ENCODE data around the gene PGA3.
"Not testable (repeated sequence)": the region's sequence is repeated elsewhere in the genome, so short reads cannot be mapped to it uniquely, and the experiment has no call there.

PGA3 gene

GRCh38 chr11:61163021-61163420 is 40.3 kb upstream of the PGA3 start:
- Histone ChIP-seq H3K4me1 (peaks cover 0 to 34% (median 22%) of the 10 kb centered on the region in 4 donors), H3K4me3 (no peak overlapping the region), H3K9me3 (no peaks in the 10 kb centered on the region), H3K27ac (no peak overlapping the region), H3K27me3 (no peaks in the 10 kb centered on the region), H3K36me3 (no peaks in the 10 kb centered on the region)
- TF ChIP-seq, protein P1, sequence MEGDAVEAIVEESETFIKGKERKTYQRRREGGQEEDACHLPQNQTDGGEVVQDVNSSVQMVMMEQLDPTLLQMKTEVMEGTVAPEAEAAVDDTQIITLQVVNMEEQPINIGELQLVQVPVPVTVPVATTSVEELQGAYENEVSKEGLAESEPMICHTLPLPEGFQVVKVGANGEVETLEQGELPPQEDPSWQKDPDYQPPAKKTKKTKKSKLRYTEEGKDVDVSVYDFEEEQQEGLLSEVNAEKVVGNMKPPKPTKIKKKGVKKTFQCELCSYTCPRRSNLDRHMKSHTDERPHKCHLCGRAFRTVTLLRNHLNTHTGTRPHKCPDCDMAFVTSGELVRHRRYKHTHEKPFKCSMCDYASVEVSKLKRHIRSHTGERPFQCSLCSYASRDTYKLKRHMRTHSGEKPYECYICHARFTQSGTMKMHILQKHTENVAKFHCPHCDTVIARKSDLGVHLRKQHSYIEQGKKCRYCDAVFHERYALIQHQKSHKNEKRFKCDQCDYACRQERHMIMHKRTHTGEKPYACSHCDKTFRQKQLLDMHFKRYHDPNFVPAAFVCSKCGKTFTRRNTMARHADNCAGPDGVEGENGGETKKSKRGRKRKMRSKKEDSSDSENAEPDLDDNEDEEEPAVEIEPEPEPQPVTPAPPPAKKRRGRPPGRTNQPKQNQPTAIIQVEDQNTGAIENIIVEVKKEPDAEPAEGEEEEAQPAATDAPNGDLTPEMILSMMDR (IDR thresholded peaks at IDR 0.05): no peak
- intact Hi-C loops (cut with DNase I; ENCODE audit: low total_unique reads): no loop called here
- DNase-seq: no peak

- no peaks in the 10 kb centered on the region for H3K9me3 ChIP-seq
- no peak overlapping the region for H3K27ac ChIP-seq
- no peak for DNase-seq
- TF ChIP-seq, protein P1 (IDR thresholded peaks at IDR 0.05): no peak
- no peak overlapping the region for H3K4me3 ChIP-seq
- H3K36me3 ChIP-seq: no peaks in the 10 kb centered on the region
- H3K4me1 ChIP-seq: peaks cover 0 to 26% (median 16%) of the 10 kb centered on the region in 4 donors
- intact Hi-C loops (cut with DNase I; ENCODE audit: low total_unique reads): no loop called here
- no peaks in the 10 kb centered on the region for H3K27me3 ChIP-seq
Measured at GRCh38 chr11:61163714-61164605, 39.4 kb upstream of the PGA3 start.

GRCh38 chr11:61164606-61165424 is 38.5 kb upstream of the PGA3 start:
- H3K4me1 ChIP-seq: peaks cover 0 to 18% (median 10%) of the 10 kb centered on the region in 4 donors

GRCh38 chr11:61165785-61166184 is 37.5 kb upstream of the PGA3 start:
- H3K4me3 ChIP-seq; DNase-seq; H3K27me3 ChIP-seq; H3K27ac ChIP-seq; H3K9me3 ChIP-seq; H3K4me1 ChIP-seq; intact Hi-C loops (cut with DNase I; ENCODE audit: low total_unique reads); H3K36me3 ChIP-seq: not testable (repeated sequence)

More at GRCh38 chr11:61164606-61165424, 38.5 kb upstream of the PGA3 start:
- H3K4me3 ChIP-seq: no peak overlapping the region
- no peaks in the 10 kb centered on the region for H3K9me3 ChIP-seq
- no peaks in the 10 kb centered on the region for H3K27me3 ChIP-seq
- no peak overlapping the region for H3K27ac ChIP-seq
- no peak for DNase-seq
- H3K36me3 ChIP-seq: no peaks in the 10 kb centered on the region
- intact Hi-C loops (cut with DNase I; ENCODE audit: low total_unique reads): no loop called here
- TF ChIP-seq, protein P1 (IDR thresholded peaks at IDR 0.05): no peak

DNA sequence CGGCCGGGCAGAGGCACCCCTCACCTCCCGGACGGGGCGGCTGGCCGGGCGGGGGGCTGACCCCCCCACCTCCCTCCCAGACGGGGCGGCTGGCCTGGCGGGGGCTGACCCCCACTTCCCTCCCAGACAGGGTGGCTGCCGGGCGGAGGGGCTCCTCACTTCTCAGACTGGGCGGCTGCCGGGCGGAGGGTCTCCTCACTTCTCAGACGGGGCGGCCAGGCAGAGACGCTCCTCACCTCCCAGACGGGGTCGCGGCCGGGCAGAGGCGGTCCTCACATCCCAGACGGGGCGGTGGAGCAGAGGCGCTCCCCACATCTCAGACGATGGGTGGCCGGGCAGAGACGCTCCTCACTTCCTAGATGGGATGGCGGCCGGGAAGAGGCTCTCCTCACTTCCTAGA is 37.0 kb upstream of the PGA3 start:
- intact Hi-C loops (cut with DNase I; ENCODE audit: low total_unique reads); H3K4me1 ChIP-seq; H3K27ac ChIP-seq; H3K9me3 ChIP-seq; H3K36me3 ChIP-seq; H3K27me3 ChIP-seq; H3K4me3 ChIP-seq; DNase-seq: not testable (repeated sequence)

- no peak for DNase-seq
- no peak overlapping the region for H3K4me3 ChIP-seq
- no peak overlapping the region for H3K27ac ChIP-seq
- no peaks in the 10 kb centered on the region for H3K36me3 ChIP-seq
- TF ChIP-seq, protein P1 (IDR thresholded peaks at IDR 0.05): no peak
- intact Hi-C loops (cut with DNase I; ENCODE audit: low total_unique reads): no loop called here
- H3K9me3 ChIP-seq: no peaks in the 10 kb centered on the region
- H3K4me1 ChIP-seq: no peaks in the 10 kb centered on the region
- peaks cover 0 to 5% of the 10 kb centered on the region in 2 donors for H3K27me3 ChIP-seq
Measured at GRCh38 chr11:61168042-61168688, 35.1 kb upstream of the PGA3 start.

Data from tibial artery (tissue), 4 donors.